ENCODE measurements around the gene SLC2A9.
"Not testable (repeated sequence)": the region's sequence is repeated elsewhere in the genome, so short reads cannot be mapped to it uniquely, and the experiment has no call there.

Gene SLC2A9

DNA sequence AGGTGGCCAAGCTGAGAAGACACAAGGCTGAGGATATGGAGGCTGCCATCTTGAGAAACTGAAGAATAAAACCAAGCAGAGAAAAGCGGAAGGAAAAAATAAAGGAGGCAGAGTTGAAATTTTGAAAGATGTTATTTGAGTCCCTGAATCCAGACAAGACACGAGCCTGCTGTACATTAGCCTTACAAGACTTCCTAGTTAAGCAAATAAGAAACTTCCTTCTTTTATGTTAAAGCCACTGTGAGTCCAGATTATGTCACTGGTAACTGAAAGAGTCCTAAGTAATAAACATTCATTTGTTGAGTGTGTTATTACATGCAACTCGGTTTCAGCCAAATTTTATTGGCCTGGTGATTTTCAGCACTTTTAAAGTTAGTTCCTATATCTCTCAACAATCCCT, 209.5 kb downstream of the SLC2A9 start:
- no peak overlapping the region for H3K9ac ChIP-seq (ENCODE audit: low read length)
- no peaks in the 10 kb centered on the region for H4K20me1 ChIP-seq (ENCODE audit: low read depth, low read length)
- no peaks in the 10 kb centered on the region for H3K27me3 ChIP-seq (ENCODE audit: low read length)
- no peaks in the 10 kb centered on the region for H3F3A ChIP-seq (ENCODE audit: insufficient read depth)
- H3K4me3 ChIP-seq (ENCODE audit: insufficient read depth, low read length, poor library complexity, severe bottlenecking) = no peak overlapping the region
- H3K36me3 ChIP-seq (ENCODE audit: low read length) = no peaks in the 10 kb centered on the region
- H3K9me3 ChIP-seq (ENCODE audit: insufficient read depth, low read length) = no peaks in the 10 kb centered on the region
- no peak overlapping the region for H2AFZ ChIP-seq (ENCODE audit: low read depth, low read length, severe bottlenecking)
- no peaks in the 10 kb centered on the region for H3K9me2 ChIP-seq (replicated peaks; ENCODE audit: insufficient read depth, low read length)
- TF ChIP-seq, protein P1, sequence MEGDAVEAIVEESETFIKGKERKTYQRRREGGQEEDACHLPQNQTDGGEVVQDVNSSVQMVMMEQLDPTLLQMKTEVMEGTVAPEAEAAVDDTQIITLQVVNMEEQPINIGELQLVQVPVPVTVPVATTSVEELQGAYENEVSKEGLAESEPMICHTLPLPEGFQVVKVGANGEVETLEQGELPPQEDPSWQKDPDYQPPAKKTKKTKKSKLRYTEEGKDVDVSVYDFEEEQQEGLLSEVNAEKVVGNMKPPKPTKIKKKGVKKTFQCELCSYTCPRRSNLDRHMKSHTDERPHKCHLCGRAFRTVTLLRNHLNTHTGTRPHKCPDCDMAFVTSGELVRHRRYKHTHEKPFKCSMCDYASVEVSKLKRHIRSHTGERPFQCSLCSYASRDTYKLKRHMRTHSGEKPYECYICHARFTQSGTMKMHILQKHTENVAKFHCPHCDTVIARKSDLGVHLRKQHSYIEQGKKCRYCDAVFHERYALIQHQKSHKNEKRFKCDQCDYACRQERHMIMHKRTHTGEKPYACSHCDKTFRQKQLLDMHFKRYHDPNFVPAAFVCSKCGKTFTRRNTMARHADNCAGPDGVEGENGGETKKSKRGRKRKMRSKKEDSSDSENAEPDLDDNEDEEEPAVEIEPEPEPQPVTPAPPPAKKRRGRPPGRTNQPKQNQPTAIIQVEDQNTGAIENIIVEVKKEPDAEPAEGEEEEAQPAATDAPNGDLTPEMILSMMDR (IDR thresholded peaks at IDR 0.05; ENCODE audit: insufficient read depth, low read length, poor library complexity, severe bottlenecking) = no peak
- H3K4me2 ChIP-seq (ENCODE audit: low read depth, low read length, poor library complexity, severe bottlenecking) = no peak overlapping the region
- H3K27ac ChIP-seq (ENCODE audit: low read depth, low read length) = no peak overlapping the region
- H3K79me2 ChIP-seq (ENCODE audit: insufficient read depth, low read length) = no peaks in the 10 kb centered on the region

GRCh38 chr4:9808077-9808476, 213.2 kb downstream of the SLC2A9 start:
- Histone ChIP-seq H3K27ac (ENCODE audit: low read depth, low read length) (no peak overlapping the region), H3K36me3 (ENCODE audit: low read length) (no peaks in the 10 kb centered on the region), H4K20me1 (ENCODE audit: low read depth, low read length) (no peaks in the 10 kb centered on the region), H3K9me2 (replicated peaks; ENCODE audit: insufficient read depth, low read length) (no peaks in the 10 kb centered on the region), H3K9ac (ENCODE audit: low read length) (no peak overlapping the region), H2AFZ (ENCODE audit: low read depth, low read length, severe bottlenecking) (no peak overlapping the region), H3F3A (ENCODE audit: insufficient read depth) (no peaks in the 10 kb centered on the region), H3K79me2 (ENCODE audit: insufficient read depth, low read length) (no peaks in the 10 kb centered on the region), H3K9me3 (ENCODE audit: insufficient read depth, low read length) (no peaks in the 10 kb centered on the region), H3K4me3 (ENCODE audit: insufficient read depth, low read length, poor library complexity, severe bottlenecking) (no peak overlapping the region), H3K27me3 (ENCODE audit: low read length) (no peaks in the 10 kb centered on the region), H3K4me2 (ENCODE audit: low read depth, low read length, poor library complexity, severe bottlenecking) (no peak overlapping the region)
- no peak for TF ChIP-seq EZH2phosphoT487 (conservative IDR thresholded peaks at IDR 0.05; ENCODE audit: low read length)
- TF ChIP-seq, protein P1 (IDR thresholded peaks at IDR 0.05; ENCODE audit: insufficient read depth, low read length, poor library complexity, severe bottlenecking) = no peak

DNA sequence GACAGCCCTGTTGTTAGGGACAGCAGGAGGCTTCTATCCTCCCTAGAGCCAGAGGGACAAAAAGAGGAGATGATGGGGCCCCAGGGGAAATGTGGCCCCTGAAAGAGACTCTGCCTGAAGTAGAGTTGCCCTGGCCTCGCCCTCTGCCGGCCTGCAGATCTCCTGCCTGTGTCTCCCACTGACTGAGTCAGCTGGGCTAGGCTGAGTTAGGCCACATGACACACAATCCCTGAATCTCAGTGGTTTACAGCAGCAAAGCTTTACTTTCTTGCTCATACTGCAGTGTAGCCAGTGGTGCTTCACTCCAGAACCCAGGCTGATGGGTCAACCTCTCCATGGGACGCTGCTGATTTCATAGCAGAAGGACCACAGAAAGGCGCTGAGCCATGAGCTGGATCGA, 216.4 kb downstream of the SLC2A9 start:
- Histone ChIP-seq H2AFZ (ENCODE audit: low read depth, low read length, severe bottlenecking) (no peak overlapping the region), H3K27me3 (ENCODE audit: low read length) (no peaks in the 10 kb centered on the region), H3K9me2 (replicated peaks; ENCODE audit: insufficient read depth, low read length) (no peaks in the 10 kb centered on the region), H3F3A (ENCODE audit: insufficient read depth) (no peaks in the 10 kb centered on the region), H3K4me2 (ENCODE audit: low read depth, low read length, poor library complexity, severe bottlenecking) (no peak overlapping the region), H3K9ac (ENCODE audit: low read length) (no peak overlapping the region), H3K79me2 (ENCODE audit: insufficient read depth, low read length) (no peaks in the 10 kb centered on the region), H3K4me3 (ENCODE audit: insufficient read depth, low read length, poor library complexity, severe bottlenecking) (no peak overlapping the region), H3K27ac (ENCODE audit: low read depth, low read length) (no peak overlapping the region), H3K36me3 (ENCODE audit: low read length) (no peaks in the 10 kb centered on the region), H3K9me3 (ENCODE audit: insufficient read depth, low read length) (no peaks in the 10 kb centered on the region), H4K20me1 (ENCODE audit: low read depth, low read length) (no peaks in the 10 kb centered on the region)
- no peak for TF ChIP-seq EZH2phosphoT487 (conservative IDR thresholded peaks at IDR 0.05; ENCODE audit: low read length)
- TF ChIP-seq, protein P1 (IDR thresholded peaks at IDR 0.05; ENCODE audit: insufficient read depth, low read length, poor library complexity, severe bottlenecking) = no peak

GRCh38 chr4:9800848-9801247, 220.4 kb downstream of the SLC2A9 start:
- H3K9me3 ChIP-seq (ENCODE audit: insufficient read depth, low read length) = no peaks in the 10 kb centered on the region
- no peak overlapping the region for H2AFZ ChIP-seq (ENCODE audit: low read depth, low read length, severe bottlenecking)
- no peak overlapping the region for H3K9ac ChIP-seq (ENCODE audit: low read length)
- H4K20me1 ChIP-seq (ENCODE audit: low read depth, low read length) = no peaks in the 10 kb centered on the region
- no peak overlapping the region for H3K4me2 ChIP-seq (ENCODE audit: low read depth, low read length, poor library complexity, severe bottlenecking)
- no peaks in the 10 kb centered on the region for H3K27me3 ChIP-seq (ENCODE audit: low read length)
- H3K9me2 ChIP-seq (replicated peaks; ENCODE audit: insufficient read depth, low read length) = no peaks in the 10 kb centered on the region
- no peaks in the 10 kb centered on the region for H3F3A ChIP-seq (ENCODE audit: insufficient read depth)
- H3K27ac ChIP-seq (ENCODE audit: low read depth, low read length) = no peak overlapping the region
- no peaks in the 10 kb centered on the region for H3K36me3 ChIP-seq (ENCODE audit: low read length)
- H3K4me3 ChIP-seq (ENCODE audit: insufficient read depth, low read length, poor library complexity, severe bottlenecking) = no peak overlapping the region
- no peaks in the 10 kb centered on the region for H3K79me2 ChIP-seq (ENCODE audit: insufficient read depth, low read length)
- TF ChIP-seq, protein P1 (IDR thresholded peaks at IDR 0.05; ENCODE audit: insufficient read depth, low read length, poor library complexity, severe bottlenecking) = no peak
- TF ChIP-seq EZH2phosphoT487 (conservative IDR thresholded peaks at IDR 0.05; ENCODE audit: low read length) = no peak

- H3K9ac ChIP-seq (ENCODE audit: low read length); H3K9me2 ChIP-seq (replicated peaks; ENCODE audit: insufficient read depth, low read length); H4K20me1 ChIP-seq (ENCODE audit: low read depth, low read length); H3K27me3 ChIP-seq (ENCODE audit: low read length); H3K9me3 ChIP-seq (ENCODE audit: insufficient read depth, low read length); H2AFZ ChIP-seq (ENCODE audit: low read depth, low read length, severe bottlenecking); H3K4me2 ChIP-seq (ENCODE audit: low read depth, low read length, poor library complexity, severe bottlenecking); H3K36me3 ChIP-seq (ENCODE audit: low read length); H3F3A ChIP-seq (ENCODE audit: insufficient read depth); H3K79me2 ChIP-seq (ENCODE audit: insufficient read depth, low read length); H3K27ac ChIP-seq (ENCODE audit: low read depth, low read length); H3K4me3 ChIP-seq (ENCODE audit: insufficient read depth, low read length, poor library complexity, severe bottlenecking): not testable (repeated sequence)
Observed at GRCh38 chr4:9796641-9797040, 224.7 kb downstream of the SLC2A9 start.

Data from SU-DHL-6 (cell line).